Activated naive CD4-positive, alpha-beta T cell treated with anti-CD3 and anti-CD28 coated beads, Interleukin-2, amount 10 ng/mL, durations not matched to agents 5 hours and 36 hours (primary cell): ENCODE measurements around the gene DAD1. TPM values are rescaled to one million over a fixed set of nuclear protein-coding genes. Genes with fewer than 3 reads are reported as not detected.

Source experiments
- total RNA-seq, 2 experiments: library from RNA; stranded (reverse); gene quantifications; one replicate each; pipeline ENCODE4 v1.2.3, GENCODE V29; 2021

Gene DAD1
- total RNA-seq, result 100 to 1,000 TPM; 140 to 141 TPM

GRCh38 chr14:22589096-22589839 lies at the start of gene DAD1:
Gene DAD1 (minus strand): TSS chr14:22589224. CDS start chr14:22589157, 67 bp downstream.

GRCh38 chr14:22598099-22598895 lies 9.3 kb upstream of the DAD1 start, which contains the start of gene ABHD4:
Gene ABHD4 (plus strand): TSS chr14:22598300. CDS start chr14:22598307, 7 bp downstream.

Other genes with a start within 250 kb of the DAD1 start
- 10 to 100 TPM; 13.0 to 14.6 TPM for gene ABHD4, start 9.1 kb upstream of the DAD1 start, total RNA-seq
- gene OR6J1, start 55.1 kb upstream of the DAD1 start, total RNA-seq, result not detected
- gene OXA1L, start 177.5 kb upstream of the DAD1 start, total RNA-seq, result 100 to 1,000 TPM; 140 to 144 TPM
- gene SLC7A7, start 226.2 kb upstream of the DAD1 start, total RNA-seq, result under 1 TPM; 0.43 to 0.70 TPM
- 100 to 1,000 TPM in 1 of 2 experiments, 10 to 100 TPM in 1; 92.2 to 100 TPM for gene MRPL52, start 240.7 kb upstream of the DAD1 start, total RNA-seq
- 1 to 10 TPM in 1 of 2 experiments, under 1 TPM in 1; 0.99 to 2.0 TPM for gene MMP14, start 247.4 kb upstream of the DAD1 start, total RNA-seq